B cell (primary cell): ENCODE measurements around the gene COG7. TPM values are rescaled to one million over a fixed set of nuclear protein-coding genes. Genes with fewer than 3 reads are reported as not detected.

ENCODE experiments used
- ATAC-seq: fragments of 200-7000 bp; cut with Tn5 transposase; one replicate; pipeline ENCODE4 v1.10.0; 2021; ENCODE audit warnings: low read depth, mild to moderate bottlenecking, moderate number of reproducible peaks, moderate library complexity
- CTCF ChIA-PET: fragments of 350-600 bp; sonication (Branson Sonifier 250); formaldehyde crosslinking; loops from one replicate; lab custom pipeline; 2021; ENCODE audit warnings: antibody characterized with exemption, inconsistent platforms; lab: Charles Lee
- POLR2A ChIA-PET: fragments of 350-600 bp; sonication (Branson Sonifier 250); formaldehyde crosslinking; loops from one replicate; lab custom pipeline; 2021; ENCODE audit warnings: antibody characterized with exemption; lab: Charles Lee
- DNase-seq: peaks from one replicate; pipeline ENCODE4 v3.0.0; 2013
- H2AFZ ChIP-seq: 2 replicates; pipeline ENCODE4 v1.6.1; 2012; ENCODE audit warnings: mild to moderate bottlenecking, low read depth, low read length; ENCODE audit not compliant: insufficient read depth, poor library complexity, severe bottlenecking
- H3K27ac ChIP-seq, 2 donors: 1 replicate in 1 of 2; 2 replicates in 1 of 2; pipeline ENCODE4 v1.5.1; 2012 to 2013; ENCODE audit warnings: low read length in 2 of 2, mild to moderate bottlenecking in 2 of 2, moderate library complexity in 1 of 2
- H3K27me3 ChIP-seq, 4 experiments: fragments of 200-600 bp in 1 of 4; sonication (generic) in 1 of 4; replicated peaks in 1 of 4; 1 replicate in 2 of 4; 2 replicates in 2 of 4; pipeline versions ENCODE4 v1.6.1 to v1.7.0; 2013 to 2016; ENCODE audit warnings: low read length in 3 of 4, mild to moderate bottlenecking in 2 of 4, mixed read lengths in 1 of 4, moderate library complexity in 1 of 4; ENCODE audit not compliant: insufficient read depth in 4 of 4, control insufficient read depth in 3 of 4; ENCODE audit errors: control extremely low read depth in 1 of 4
- H3K36me3 ChIP-seq, 2 experiments: replicated peaks in 1 of 2; 1 replicate in 1 of 2; 2 replicates in 1 of 2; pipeline versions ENCODE4 v1.6.1 to v1.7.1; 2013; ENCODE audit warnings: low read length in 1 of 2; ENCODE audit not compliant: insufficient read depth in 2 of 2, control insufficient read depth in 1 of 2; ENCODE audit errors: control extremely low read depth in 1 of 2, extremely low read depth in 1 of 2
- H3K4me1 ChIP-seq, 2 donors: fragments of 200-600 bp in 1 of 2; sonication (generic) in 1 of 2; 1 replicate in 1 of 2; 2 replicates in 1 of 2; pipeline versions ENCODE4 v1.5.1 to v1.6.1; 2013 to 2017; ENCODE audit warnings: low read length in 2 of 2; ENCODE audit not compliant: control insufficient read depth in 2 of 2, insufficient read depth in 2 of 2
- H3K4me2 ChIP-seq: replicated peaks from 2 replicates; pipeline ENCODE3; 2012; ENCODE audit warnings: mild to moderate bottlenecking, low read depth, low read length; ENCODE audit not compliant: poor library complexity, severe bottlenecking
- H3K4me3 ChIP-seq, 5 experiments: fragments of 200-600 bp in 1 of 5; sonication (generic) in 1 of 5; 1 replicate in 3 of 5; 2 replicates in 2 of 5; pipeline versions ENCODE4 v1.5.1 to v1.7.0; 2011 to 2016; ENCODE audit warnings: low read length in 4 of 5, mild to moderate bottlenecking in 4 of 5, low read depth in 2 of 5, control low read depth in 1 of 5, moderate library complexity in 1 of 5; ENCODE audit not compliant: insufficient read depth in 1 of 5; ENCODE audit errors: control extremely low read depth in 1 of 5, extremely low read depth in 1 of 5
- H3K79me2 ChIP-seq: fragments of 200-600 bp; sonication (generic); one replicate; pipeline ENCODE4 v1.6.0; 2016; ENCODE audit warnings: low read length; ENCODE audit not compliant: control insufficient read depth, insufficient read depth
- H3K9ac ChIP-seq: fragments of 200-600 bp; sonication (generic); 2 replicates; pipeline ENCODE4 v1.6.1; 2017; ENCODE audit warnings: mild to moderate bottlenecking, low read length, moderate library complexity
- H3K9me3 ChIP-seq, 3 donors: one replicate each; pipeline versions ENCODE4 v1.6.1 to v1.7.1; 2013; ENCODE audit warnings: low read length in 2 of 3; ENCODE audit not compliant: control insufficient read depth in 2 of 3, insufficient read depth in 1 of 3; ENCODE audit errors: control extremely low read depth in 1 of 3
- H4K20me1 ChIP-seq: 2 replicates; pipeline ENCODE4 v1.6.0; 2012; ENCODE audit warnings: mild to moderate bottlenecking, low read length; ENCODE audit not compliant: insufficient read depth, control insufficient read depth, poor library complexity, severe bottlenecking
- H3K27ac Mint-ChIP-seq: one replicate; pipeline ENCODE4 v1.8.0; 2021; ENCODE audit warnings: mixed read lengths
- H3K27me3 Mint-ChIP-seq: one replicate; pipeline ENCODE4 v1.8.0; 2021; ENCODE audit warnings: mixed read lengths
- H3K4me1 Mint-ChIP-seq: one replicate; pipeline ENCODE4 v1.8.0; 2021; ENCODE audit warnings: mixed read lengths
- H3K4me3 Mint-ChIP-seq: one replicate; pipeline ENCODE4 v1.8.0; 2021; ENCODE audit warnings: mixed read lengths
- H3K9me3 Mint-ChIP-seq: one replicate; pipeline ENCODE4 v1.8.0; 2022; ENCODE audit warnings: mixed read lengths; ENCODE audit not compliant: insufficient read depth
- EZH2 ChIP-seq: IDR thresholded peaks from 2 replicates; pipeline ENCODE4 v1.6.1; 2012; ENCODE audit warnings: borderline replicate concordance, low read depth, mild to moderate bottlenecking, moderate library complexity, low read length; ENCODE audit not compliant: insufficient read depth, poor library complexity, severe bottlenecking
- WGBS: methylation state at CpG from one replicate; pipeline ENCODE4 v1.1.5; 2013; ENCODE audit warnings: missing lambda C conversion rate; ENCODE audit not compliant: insufficient coverage; 5-methylcytosine and 5-hydroxymethylcytosine counted together
- intact Hi-C: fragments of 100-400 bp; cut with micrococcal nuclease; formaldehyde crosslinking; loops from one replicate; pipeline ENCODE4 v1.10.0; 2022
- polyA plus RNA-seq: library from polyadenylated mRNA; depleted of rRNA; stranded (reverse); fragments of >200 nt; gene quantifications from 2 replicates; pipeline ENCODE4 v1.2.3, GENCODE V29; 2012
- total RNA-seq, 2 donors: library from RNA; stranded (reverse); fragments of 120-200 nt in 1 of 2; gene quantifications; 1 replicate in 1 of 2; 2 replicates in 1 of 2; pipeline versions ENCODE4 v1.2.3 to v1.2.4, GENCODE V29; 2013 to 2022
- TF ChIP-seq, protein P1 (sequence below): fragments of 200-600 bp; IDR thresholded peaks from one replicate; pipeline ENCODE4 v1.8.0; 2022; ENCODE audit warnings: antibody characterized with exemption, mild to moderate bottlenecking

The COG7 gene
- total and polyA plus RNA-seq, 2 donors (not counting 1 experiment from before 2014, with no cell fraction given): 21.3 to 37.8 TPM

- H3K4me3 ChIP-seq: no peak overlapping the region
- peaks cover 0 to 8% of the 10 kb centered on the region in 2 experiments for H3K36me3 ChIP-seq
- POLR2A ChIA-PET: interaction anchor here (0.6 kb wide), 1 partner anchor 9 kb away, joined by 9 read pairs; no protein-coding TSS in a partner anchor
- intact Hi-C loops: no loop called here
- H2AFZ ChIP-seq: no peak overlapping the region
- no peak overlapping the region for H3K27ac ChIP-seq
- H3K79me2 ChIP-seq: no peaks in the 10 kb centered on the region
- no peak for ATAC-seq
- H3K4me2 ChIP-seq: no peak overlapping the region
- Mint-ChIP-seq H3K27me3 (no peaks in the 10 kb centered on the region), H3K4me3 (no peak overlapping the region), H3K27ac (no peak overlapping the region), H3K4me1 (no peaks in the 10 kb centered on the region), H3K9me3 (no peaks in the 10 kb centered on the region)
- no peak overlapping the region for H3K9ac ChIP-seq
- H3K4me1 ChIP-seq: no peaks in the 10 kb centered on the region
- H4K20me1 ChIP-seq: no peaks in the 10 kb centered on the region
- no peak for DNase-seq
- H3K9me3 ChIP-seq: no peaks in the 10 kb centered on the region
- H3K27me3 ChIP-seq: no peaks in the 10 kb centered on the region
- CTCF ChIA-PET: no interaction called here
- no peak for TF ChIP-seq EZH2
- TF ChIP-seq, protein P1, sequence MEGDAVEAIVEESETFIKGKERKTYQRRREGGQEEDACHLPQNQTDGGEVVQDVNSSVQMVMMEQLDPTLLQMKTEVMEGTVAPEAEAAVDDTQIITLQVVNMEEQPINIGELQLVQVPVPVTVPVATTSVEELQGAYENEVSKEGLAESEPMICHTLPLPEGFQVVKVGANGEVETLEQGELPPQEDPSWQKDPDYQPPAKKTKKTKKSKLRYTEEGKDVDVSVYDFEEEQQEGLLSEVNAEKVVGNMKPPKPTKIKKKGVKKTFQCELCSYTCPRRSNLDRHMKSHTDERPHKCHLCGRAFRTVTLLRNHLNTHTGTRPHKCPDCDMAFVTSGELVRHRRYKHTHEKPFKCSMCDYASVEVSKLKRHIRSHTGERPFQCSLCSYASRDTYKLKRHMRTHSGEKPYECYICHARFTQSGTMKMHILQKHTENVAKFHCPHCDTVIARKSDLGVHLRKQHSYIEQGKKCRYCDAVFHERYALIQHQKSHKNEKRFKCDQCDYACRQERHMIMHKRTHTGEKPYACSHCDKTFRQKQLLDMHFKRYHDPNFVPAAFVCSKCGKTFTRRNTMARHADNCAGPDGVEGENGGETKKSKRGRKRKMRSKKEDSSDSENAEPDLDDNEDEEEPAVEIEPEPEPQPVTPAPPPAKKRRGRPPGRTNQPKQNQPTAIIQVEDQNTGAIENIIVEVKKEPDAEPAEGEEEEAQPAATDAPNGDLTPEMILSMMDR: no peak
- WGBS: 98% methylated on average over 9 of the region's 10 CpGs
Measured at GRCh38 chr16:23384878-23385277, 68.1 kb downstream of the COG7 start.

- no peaks in the 10 kb centered on the region for H3K4me1 Mint-ChIP-seq
- no peaks in the 10 kb centered on the region for H3K9me3 ChIP-seq
- peaks cover 0 to 3% of the 10 kb centered on the region in 2 experiments for H3K36me3 ChIP-seq
- H3K4me3 Mint-ChIP-seq: no peak overlapping the region
- no peaks in the 10 kb centered on the region for H3K4me1 ChIP-seq
- H3K4me3 ChIP-seq: no peak overlapping the region
- no peak overlapping the region for H3K9ac ChIP-seq
- no peak overlapping the region for H3K27ac ChIP-seq
- no peak for DNase-seq
- H3K27me3 Mint-ChIP-seq: peaks cover 7% of the 10 kb centered on the region
- no peaks in the 10 kb centered on the region for H3K9me3 Mint-ChIP-seq
- CTCF ChIA-PET: no interaction called here
- no peak for ATAC-seq
- H3K79me2 ChIP-seq: no peaks in the 10 kb centered on the region
- POLR2A ChIA-PET: interaction anchor here (0.7 kb wide), 1 partner anchor 258 kb away, joined by 6 read pairs; no protein-coding TSS in a partner anchor
- intact Hi-C loops: no loop called here
- no peak overlapping the region for H2AFZ ChIP-seq
- H3K27me3 ChIP-seq: no peaks in the 10 kb centered on the region
- 100% methylated on average over 3 of the region's 3 CpGs for WGBS
- TF ChIP-seq, protein P1: no peak
- TF ChIP-seq EZH2: no peak
- H3K27ac Mint-ChIP-seq: no peak overlapping the region
- H4K20me1 ChIP-seq: no peaks in the 10 kb centered on the region
- H3K4me2 ChIP-seq: no peak overlapping the region
Measured at GRCh38 chr16:23383881-23384280, 69.1 kb downstream of the COG7 start.
